ENCODE data around the gene PADI6.

The PADI6 gene

DNA sequence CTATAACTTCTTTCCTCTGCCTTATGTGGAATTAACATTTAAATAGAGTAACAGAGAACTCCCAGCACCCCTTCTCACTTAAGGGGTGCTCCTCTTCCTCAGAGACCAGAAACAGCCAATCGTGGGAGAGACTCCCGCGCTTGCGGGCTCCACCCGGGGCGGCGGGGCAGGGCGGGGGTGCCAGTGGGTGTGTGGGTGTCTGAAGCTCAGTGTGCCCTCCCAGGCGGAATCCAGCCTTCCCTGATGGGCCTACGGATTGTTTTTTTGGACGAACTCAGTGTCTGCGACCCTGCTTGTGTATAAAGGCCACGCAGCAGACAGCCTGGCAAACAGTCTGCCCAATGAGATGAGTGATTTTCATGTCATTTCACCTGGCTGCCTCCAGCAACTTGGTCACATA is 61.3 kb downstream of the PADI6 start:
- no peak for DNase-seq (ENCODE audit: extremely low read depth in 1 of 2, low read depth in 1 of 2)

DNA sequence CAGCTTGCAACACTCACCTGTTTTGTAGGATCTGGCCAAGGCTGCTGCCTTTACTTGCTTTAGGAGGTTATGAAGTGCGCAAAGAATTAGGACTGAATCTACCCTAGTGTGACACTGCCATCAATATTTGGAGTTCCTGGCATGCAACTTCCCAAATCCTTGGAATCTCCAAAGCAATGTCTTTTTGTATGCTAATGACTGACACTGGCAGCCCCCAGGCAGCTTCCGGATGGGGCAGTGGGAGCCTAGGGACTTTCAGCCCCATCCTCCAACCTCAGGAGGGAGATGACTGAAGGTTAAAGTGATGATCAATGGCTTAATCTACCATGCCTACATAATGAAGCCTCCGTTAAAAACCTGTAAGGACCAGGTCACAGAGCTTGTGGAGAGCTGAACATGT is 62.0 kb downstream of the PADI6 start:
- no peak for DNase-seq (ENCODE audit: extremely low read depth in 1 of 2, low read depth in 1 of 2)

DNA sequence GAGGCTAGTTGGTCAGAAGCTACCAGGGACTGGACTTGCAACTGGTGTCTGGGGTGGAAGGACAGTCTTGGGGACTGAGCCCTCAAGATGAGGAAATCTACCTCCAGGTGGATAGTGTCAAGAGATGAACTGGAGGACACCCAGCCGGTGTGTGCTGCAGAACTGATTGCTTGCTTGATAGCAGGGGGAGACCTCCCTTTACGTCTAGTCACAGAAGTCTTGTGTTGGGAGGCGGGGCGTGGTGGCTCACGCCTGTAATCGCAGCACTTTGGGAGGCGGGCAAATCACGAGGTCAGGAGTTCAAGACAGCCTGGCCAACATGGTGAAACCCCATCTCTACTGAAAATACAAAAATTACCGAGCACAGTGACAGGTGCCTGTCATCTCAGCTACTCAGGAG is 62.6 kb downstream of the PADI6 start:
- no peak for DNase-seq (ENCODE audit: extremely low read depth in 1 of 2, low read depth in 1 of 2)

DNA sequence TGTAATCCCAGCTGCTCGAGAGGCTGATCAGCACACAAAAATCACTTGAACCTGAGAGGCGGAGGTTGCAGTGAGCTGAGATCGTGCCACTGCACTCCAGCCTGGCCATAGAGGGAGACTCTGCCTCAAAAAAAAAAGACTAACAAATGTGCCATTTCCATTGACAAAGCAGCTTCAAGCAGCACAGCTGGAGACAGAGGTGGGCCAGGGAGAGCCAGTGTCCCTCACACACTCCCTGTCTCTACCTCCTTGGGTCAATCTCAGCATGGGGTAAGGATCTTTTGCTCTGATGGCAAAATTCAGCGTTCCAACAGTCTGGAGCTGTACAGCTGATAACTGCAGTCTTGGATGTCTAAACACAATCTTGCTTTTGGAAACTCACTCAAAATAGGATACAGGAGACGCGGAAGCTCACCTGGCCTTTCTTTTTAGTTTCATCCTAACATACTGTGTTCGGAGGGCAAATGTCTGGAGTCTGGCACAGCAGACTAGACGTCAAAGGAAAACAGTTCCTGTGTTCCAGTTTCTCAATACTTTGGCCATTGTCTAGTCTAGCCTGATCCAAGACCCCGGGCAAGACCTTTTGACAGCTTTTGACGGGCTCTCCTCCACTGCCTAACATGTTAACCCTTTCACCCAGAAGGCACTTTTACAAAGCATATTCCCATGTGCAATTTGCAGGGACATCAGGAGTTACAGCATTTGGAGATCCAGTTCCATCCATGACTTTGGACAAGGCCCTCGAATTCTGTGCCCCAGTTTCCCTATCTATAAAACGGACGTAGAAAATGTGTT is 64.6 kb downstream of the PADI6 start:
- DNase-seq (ENCODE audit: extremely low read depth in 1 of 2, low read depth in 1 of 2), result no peak

DNA sequence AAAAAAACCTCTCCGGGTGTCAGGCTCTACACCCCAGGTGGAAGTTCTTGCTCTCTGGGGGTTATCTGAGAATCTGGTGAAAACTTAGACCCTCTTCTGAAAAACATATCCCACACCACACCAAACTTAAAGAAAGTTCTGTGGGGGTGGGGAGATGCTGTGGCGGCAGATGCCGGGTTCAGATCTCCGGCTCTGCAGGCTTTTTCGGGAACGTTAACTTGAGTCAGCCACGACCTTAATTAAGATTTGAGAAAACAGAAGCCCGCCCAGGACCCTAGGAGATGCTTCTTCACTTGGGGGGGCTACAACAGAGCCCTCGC is 65.2 kb downstream of the PADI6 start:
- no peak for DNase-seq (ENCODE audit: extremely low read depth in 1 of 2, low read depth in 1 of 2)

DNA sequence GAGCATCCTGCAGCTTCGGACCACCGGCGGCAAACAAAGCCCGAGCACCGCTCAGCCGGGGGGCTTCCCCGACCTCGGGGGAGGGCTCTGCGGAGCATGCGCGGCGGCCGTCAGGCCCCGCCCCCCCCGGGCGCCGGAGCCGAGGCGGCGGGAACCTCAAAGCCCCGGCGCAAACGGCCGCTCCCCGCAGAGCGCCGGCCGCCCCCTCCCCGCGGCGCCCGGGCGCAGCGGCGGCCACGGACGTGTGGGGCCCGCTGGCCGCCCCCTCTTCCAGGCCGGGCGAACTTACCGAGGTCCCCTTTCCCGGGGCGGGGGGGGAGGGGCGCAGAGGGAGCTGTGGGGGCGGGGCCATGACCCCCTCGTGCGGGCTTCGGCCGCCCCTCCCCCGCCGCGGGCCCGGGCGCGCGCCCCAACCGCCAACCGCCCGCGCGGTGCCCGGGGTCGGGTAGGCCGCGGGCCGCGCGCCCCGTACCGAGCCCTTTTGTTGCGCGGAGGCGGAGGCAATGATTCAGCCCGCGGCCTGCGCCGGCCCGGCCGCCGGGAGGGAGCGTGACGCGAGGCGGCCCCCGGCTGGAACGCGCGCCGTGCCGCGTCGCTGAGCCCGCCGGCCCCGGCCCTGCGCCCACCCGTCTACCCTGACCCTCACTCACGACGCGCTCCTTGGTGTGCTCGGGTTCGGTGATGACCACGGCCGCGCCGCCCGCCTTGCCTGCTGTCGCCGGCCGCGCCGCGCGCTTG is 65.8 kb downstream of the PADI6 start:
- DNase-seq (ENCODE audit: extremely low read depth in 1 of 2, low read depth in 1 of 2), result peak in 1 of 2 donors; percentile 36

DNA sequence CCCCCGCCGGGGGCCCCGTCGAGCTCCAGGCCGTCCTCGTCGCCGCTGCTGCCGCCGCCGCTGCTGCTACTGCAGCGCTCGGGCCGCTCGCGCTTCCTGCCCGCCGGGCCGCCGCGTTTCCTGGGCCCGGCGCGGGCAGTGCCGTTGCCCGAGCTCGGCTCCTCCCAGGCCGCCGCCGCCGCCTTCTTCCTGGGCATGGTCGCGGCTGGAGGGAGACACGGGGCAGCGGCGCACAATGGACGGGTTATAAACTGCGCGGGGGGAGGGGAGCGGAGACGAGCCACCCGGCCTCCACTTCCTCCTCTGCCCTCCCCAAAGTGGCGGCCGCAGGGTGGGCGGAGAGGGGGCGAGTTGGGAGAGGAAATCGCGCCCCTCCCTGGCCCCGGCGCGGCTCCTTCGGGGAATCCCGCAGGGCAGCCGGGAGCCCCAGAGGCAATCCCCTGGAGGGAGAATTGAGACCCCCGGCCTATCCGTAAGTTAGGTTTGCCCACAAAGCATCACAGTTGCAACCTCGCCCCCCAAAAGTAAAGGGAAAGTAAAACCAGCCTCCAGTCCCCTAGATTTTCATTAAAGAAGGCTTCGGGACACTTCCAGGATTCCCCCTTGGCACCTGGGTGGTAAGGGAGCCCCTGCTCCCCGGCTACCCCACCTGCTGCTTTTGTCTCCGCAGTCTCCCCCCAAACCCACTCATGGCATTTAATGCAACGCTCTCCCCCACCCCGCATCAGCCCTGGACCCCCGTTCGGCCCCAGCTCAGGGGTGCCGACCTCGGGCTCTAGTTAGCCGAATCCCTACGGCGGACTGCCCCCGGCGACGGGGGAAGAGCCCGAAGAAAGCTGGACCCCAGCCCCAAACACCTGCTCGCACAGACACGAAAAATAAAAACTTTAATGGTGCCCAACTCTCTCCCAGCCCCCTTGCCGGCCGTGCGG is 66.6 kb downstream of the PADI6 start:
- DNase-seq (ENCODE audit: extremely low read depth in 1 of 2, low read depth in 1 of 2), result peak in 1 of 2 donors; percentile 47

DNA sequence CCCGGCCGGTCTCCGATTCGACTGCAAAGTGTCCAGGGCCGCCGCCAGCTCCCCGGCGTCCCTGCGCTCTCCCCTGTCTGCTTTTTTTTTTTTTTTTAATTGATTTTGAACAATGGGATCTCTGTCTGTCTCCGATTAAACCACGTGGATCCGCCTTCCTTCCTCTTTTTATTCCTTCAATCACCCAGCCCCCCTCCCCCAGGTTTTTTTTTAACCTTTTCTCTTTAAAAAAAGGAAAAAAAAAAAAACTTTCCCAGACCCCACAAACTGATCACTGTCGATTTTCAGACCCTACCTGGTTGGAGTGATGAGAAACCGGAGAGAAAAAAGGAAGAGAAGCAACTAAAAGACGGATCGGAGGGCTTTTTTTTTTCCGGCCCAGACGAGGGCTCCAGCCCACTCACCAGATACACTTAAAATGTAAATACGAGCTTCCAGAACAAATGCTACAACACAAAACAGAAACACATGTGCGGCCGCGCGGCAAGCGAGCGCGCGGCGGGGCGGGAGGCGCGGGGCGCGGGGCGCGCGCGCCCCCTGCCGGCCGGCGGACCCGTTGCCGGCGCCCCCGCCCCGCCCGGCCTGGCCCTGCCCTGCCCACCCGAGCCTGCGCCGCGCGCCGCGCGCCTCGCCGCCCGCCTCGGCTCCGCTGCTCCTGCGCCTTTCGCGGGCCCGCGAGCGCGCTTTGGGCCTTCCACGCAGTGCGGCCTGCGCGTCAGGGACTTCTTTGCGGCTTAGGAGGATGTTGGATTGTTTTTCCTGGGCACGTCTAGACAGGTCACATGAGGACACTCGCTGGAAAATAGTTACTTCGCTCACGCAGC is 67.5 kb downstream of the PADI6 start, which contains the start of gene RCC2:
Gene RCC2, minus strand, starts transcription at position 428 of the 824 bp plus-strand sequence. CDS start 1,163 bp downstream, outside the sequence.
- peak in 1 of 2 donors; percentile 61 for DNase-seq (ENCODE audit: extremely low read depth in 1 of 2, low read depth in 1 of 2)

DNA sequence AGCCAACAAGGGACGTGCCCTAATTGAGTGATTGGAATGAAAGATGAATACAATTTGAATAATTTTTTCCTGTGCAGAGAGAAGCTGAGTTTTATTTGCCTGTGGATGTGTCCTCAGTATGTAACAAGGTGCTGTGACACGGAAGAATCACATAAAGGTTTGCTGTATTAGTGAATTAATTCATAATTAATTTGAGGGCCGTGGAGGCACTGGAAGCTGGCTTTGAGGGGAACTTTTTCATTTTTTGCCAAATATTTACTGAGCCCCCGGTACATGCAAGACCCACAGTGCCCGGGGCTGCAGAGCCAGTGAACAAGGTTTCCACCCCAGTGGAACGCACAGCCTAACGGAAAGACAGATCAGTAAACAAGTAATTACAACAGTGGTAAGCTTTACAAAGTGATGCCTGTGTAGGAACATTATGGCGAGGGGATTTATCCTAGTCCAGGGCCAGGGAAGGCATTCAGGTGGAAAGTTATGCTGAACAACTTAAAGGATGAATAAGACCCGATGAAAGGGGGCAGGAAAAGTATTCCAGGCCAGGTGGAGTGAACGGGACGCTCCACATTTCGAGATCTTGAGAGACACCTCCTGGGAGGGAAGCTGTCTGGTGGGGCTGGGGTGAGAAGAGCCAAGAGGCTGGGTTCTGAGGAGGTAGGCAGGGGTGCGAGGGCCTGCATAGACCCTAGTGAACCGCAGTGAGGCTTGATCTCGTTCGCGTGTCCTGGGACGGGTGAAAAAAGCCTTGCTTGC is 68.3 kb downstream of the PADI6 start:
- no peak for DNase-seq (ENCODE audit: extremely low read depth in 1 of 2, low read depth in 1 of 2)

DNA sequence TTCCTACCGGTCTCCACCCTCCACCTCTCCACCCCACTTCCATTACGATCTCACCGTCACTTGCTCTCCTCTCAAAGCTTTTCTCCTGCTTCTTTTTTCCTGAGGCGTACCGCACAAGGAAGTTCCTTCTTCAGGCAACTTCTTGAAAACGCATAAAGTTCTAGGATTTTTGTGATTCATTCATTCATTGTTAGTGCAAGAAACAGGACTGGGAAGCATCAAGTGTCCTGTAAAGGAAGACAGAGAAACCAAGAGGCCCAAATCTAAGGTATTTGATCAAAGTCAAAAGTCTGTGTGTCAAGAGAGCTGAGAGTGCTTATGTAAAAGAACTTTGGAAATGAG is 68.8 kb downstream of the PADI6 start:
- DNase-seq (ENCODE audit: extremely low read depth in 1 of 2, low read depth in 1 of 2), result no peak

DNA sequence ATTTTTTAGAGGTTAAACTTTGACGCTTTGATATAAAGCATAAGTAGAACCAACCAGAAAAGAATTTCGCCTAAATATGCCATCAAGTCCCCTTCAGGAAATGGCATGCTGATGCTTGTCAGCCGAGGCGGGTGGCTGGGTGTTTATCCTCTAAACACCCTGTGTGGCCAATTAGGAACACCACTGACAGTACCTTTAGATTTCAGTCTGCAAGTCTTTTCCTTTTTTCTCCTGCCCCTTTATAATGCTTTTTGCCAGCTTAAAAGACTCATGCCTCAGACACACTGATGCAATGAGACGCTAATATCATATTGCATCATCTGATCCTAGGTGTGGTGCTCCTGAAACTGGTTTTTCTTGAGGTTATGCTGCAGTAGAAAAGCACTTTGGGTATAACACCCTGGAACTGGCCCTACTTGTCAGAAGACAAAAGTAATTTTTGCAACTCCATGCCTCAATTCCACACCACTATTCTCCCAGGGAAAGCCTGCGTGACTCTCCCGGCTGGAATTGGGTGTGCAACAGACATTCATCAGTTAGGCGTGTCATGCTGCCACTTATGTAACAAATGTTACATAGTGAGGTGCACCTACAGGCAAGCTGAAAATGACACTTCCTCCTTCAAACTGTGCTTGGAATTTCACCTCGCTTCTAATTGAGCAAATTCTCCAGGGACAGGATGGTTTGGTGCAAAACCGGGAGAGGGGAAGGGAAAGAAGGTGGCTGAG is 69.4 kb downstream of the PADI6 start:
- no peak for DNase-seq (ENCODE audit: extremely low read depth in 1 of 2, low read depth in 1 of 2)

DNA sequence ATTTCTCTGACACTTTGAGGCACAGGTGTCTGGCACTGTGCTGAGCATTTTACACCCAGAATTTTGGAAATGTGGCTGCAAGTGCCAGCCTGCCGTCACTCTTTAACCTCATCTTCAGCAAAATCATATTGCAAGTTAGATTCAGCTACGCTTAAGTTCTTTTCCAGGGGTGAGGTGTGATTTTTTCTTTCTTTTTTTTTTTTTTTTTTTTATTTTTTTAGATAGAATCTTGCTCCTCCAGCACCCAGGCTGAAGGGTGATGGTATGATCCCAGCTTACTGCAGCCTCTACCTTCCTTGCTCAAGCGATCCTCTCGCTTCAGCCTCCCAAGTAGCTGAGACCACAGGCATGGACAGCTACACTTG is 70.0 kb downstream of the PADI6 start:
- no peak for DNase-seq (ENCODE audit: extremely low read depth in 1 of 2, low read depth in 1 of 2)

DNA sequence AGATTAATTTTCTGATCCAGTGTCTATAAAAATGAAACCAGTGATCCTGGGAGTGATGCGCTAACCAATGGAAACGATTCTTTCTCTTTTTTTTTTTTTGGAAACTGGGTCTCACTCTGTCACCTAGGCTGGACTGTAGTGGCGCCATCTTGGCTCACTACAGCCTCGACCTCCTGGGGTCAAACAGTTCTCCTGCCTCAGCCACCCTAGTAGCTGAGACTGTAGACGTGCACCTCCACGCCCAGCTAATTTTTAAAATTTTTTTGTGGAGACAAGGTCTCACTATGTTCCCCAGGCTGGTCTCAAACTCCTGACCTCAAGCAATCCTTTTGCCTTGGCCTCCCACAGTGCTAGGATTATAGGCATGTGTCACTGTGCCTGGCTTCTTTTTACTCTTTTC is 70.8 kb downstream of the PADI6 start:
- no peak for DNase-seq (ENCODE audit: extremely low read depth in 1 of 2, low read depth in 1 of 2)

DNA sequence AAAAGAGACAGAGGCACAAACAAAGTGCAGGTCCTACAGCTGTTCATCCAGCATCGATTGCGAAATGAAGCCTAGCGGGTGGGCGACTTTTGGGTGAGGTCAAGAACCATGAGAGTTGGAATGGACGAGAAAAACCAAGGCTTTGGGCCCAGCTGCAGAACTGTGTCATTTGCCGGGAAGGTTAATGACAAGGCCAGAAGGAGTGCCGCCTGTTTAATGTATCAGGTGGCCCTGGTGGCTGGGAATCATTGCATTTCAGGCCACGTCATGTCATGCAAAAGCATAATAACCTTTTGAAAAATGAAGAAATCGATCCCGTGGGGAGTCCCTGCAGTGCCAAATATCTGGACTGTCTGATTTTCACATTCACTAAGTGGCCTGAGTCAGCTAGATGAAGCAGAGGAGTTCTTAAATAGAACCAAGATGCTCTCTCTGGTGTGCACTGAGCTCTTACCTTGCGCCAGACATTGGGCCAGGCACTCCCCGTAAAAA is 75.6 kb downstream of the PADI6 start:
- no peak for DNase-seq (ENCODE audit: extremely low read depth in 1 of 2, low read depth in 1 of 2)

All from activated CD8-positive, alpha-beta memory T cell treated with anti-CD3 and anti-CD28 coated beads for 1 hour (primary cell).